Ammon's horn (tissue), 1 donor: Measurements from ENCODE around the gene PLCB3.

Experiments used
- DNase-seq: peaks from one replicate; pipeline ENCODE4 v3.0.0-alpha.2; 2016; ENCODE audit warnings: low spot score

Gene PLCB3

GRCh38 chr11:64222651-64223000, 28.7 kb upstream of the PLCB3 start:
- no peak for DNase-seq

- DNase-seq, result no peak
Measured at GRCh38 chr11:64223001-64223651, 28.2 kb upstream of the PLCB3 start.

GRCh38 chr11:64224151-64224890, 27.0 kb upstream of the PLCB3 start:
- no peak for DNase-seq

- no peak for DNase-seq
Measured at GRCh38 chr11:64224891-64225607, 26.3 kb upstream of the PLCB3 start.

- DNase-seq, result peak; percentile 91
Measured at GRCh38 chr11:64225608-64226506, 25.5 kb upstream of the PLCB3 start, which contains the start of the genes NUDT22 and TRPT1. NUDT22 (plus strand) TSS chr11:64226274; CDS start chr11:64226653, 379 bp downstream. TRPT1 (minus strand) TSS chr11:64226186; CDS start chr11:64225860, 326 bp downstream.

GRCh38 chr11:64226507-64227051, 24.8 kb upstream of the PLCB3 start:
- DNase-seq, result peak; percentile 66

- no peak for DNase-seq
Measured at GRCh38 chr11:64227405-64227956, 23.8 kb upstream of the PLCB3 start.

- no peak for DNase-seq
Measured at GRCh38 chr11:64229090-64229743, 22.1 kb upstream of the PLCB3 start.

GRCh38 chr11:64229744-64230170, 21.6 kb upstream of the PLCB3 start:
- no peak for DNase-seq

GRCh38 chr11:64230171-64230984, 21.0 kb upstream of the PLCB3 start, which contains the start of gene DNAJC4:
DNAJC4 (plus strand) TSS chr11:64230548; CDS start chr11:64230855, 307 bp downstream.
- peak; percentile 95 for DNase-seq

- DNase-seq, result no peak
Measured at GRCh38 chr11:64230985-64231365, 20.4 kb upstream of the PLCB3 start.

GRCh38 chr11:64231546-64231945, 19.8 kb upstream of the PLCB3 start:
- no peak for DNase-seq

GRCh38 chr11:64232182-64232966, 19.0 kb upstream of the PLCB3 start:
- no peak for DNase-seq

GRCh38 chr11:64232967-64233315, 18.4 kb upstream of the PLCB3 start:
- DNase-seq, result no peak

GRCh38 chr11:64233913-64234586, 17.3 kb upstream of the PLCB3 start, which contains the start of gene VEGFB:
VEGFB (plus strand) TSS chr11:64234584; CDS start chr11:64234834, 250 bp downstream.
- DNase-seq, result peak; percentile 77

- no peak for DNase-seq
Measured at GRCh38 chr11:64234647-64235379, 16.5 kb upstream of the PLCB3 start.

GRCh38 chr11:64235437-64236161, 15.7 kb upstream of the PLCB3 start:
- no peak for DNase-seq
